Measurements from ENCODE around the gene CPOX.

Gene CPOX

DNA sequence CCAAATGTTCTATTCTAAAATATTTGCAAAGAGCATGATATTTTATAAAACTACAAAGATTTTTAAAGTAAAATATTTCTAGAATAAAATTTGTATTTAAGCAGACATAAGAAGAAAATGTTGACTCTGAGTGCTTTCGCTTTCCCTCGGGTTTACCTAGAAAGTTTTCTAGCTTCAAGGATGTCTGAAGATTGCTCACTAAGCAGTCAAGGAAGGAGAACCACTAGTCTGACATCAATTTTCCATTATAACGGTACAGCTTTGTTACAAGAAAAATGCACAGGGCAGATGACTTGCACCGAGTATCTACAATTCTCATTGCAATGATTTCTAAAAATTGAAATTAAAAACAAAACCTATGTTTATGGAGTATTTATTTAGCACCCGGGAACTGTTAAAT is 47.5 kb downstream of the CPOX start:
- no peak for DNase-seq (ENCODE audit: insufficient read length, low spot score)
- FAIRE-seq: peak; percentile 96

DNA sequence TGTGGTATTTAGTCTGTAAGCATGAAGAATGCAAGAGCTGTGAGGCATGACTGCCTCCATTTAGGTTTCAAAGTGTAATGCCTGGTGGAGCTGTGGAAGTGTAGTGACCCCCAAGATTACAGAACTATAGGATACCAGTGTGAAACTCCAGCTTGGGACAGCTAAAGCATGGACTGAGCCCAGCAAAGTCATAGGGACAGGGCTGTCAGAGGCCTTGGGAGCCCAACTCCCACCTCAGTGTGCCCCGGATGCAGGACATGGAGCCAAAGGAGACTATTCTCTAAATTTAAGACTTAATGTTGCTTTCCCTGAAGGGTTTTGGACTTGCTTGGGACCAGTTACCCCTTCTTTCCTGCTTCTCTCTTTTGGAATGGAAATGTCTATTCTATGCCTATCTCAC is 50.8 kb downstream of the CPOX start:
- DNase-seq (ENCODE audit: insufficient read length, low spot score) (no peak), FAIRE-seq (no peak)

DNA sequence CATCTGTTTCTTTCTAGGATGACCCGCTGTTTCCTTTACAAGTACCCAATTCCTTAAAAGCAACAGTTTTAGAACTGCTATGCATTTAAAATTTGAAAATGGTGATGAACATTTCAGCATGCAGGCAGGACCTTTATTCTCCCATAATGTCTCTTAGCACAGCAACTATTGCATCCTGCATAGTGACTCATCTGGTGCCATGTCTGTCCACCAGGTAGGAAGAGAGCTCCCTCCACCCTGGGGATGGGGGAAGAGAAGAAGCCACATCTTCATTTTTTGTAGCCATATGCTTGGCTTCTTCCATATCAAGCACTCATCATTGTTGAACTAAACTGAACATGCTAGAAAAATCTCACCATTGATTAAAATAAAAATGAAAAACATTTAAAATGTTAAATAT is 51.7 kb downstream of the CPOX start:
- DNase-seq (ENCODE audit: insufficient read length, low spot score) (no peak), FAIRE-seq (peak; percentile 68)

DNA sequence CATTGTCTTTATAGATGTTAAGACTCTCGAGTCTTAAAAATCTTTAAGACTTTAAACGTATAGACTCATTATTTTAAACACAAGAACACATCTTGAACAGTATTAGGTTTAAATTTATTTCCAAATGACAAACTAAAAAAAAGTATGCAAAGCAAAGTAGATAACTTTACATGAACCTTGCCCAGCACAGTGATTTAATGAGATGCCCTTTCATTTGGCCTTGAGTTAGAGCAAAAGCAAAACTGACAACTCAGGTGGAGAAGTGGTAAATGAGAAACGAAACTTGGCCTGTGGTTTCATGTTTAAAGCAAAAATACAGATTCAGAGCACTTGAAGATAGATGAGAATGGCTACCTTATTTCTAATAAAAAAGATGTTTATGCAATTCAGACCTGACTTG is 53.1 kb downstream of the CPOX start:
- FAIRE-seq: peak; percentile 99
- no peak for DNase-seq (ENCODE audit: insufficient read length, low spot score)

DNA sequence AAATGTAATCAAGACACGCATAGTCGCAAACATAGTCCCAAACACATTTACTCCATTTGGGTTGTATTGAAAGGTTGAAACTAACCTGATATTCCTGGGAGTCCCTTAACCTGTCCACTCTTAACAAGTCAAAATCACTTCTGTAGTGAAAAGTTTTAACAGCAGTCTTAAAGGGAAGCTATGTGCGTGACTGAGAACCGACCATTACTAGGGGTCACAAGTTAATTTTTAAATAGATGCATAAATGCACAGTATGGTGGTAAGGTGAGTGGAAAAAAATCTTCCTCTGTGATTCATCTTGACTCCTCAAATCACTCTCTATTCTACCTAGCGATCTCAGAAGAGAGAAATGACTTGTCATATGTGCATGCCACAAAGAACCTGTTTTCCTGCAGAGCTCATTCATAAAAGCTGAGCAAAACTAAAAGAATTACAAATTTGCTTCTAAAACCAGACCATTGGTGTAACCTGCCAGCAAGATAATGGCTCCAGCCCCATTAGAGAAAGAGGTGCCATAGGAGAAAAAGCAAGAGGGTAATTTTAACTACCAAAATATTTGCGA is 56.9 kb downstream of the CPOX start:
- DNase-seq (ENCODE audit: insufficient read length, low spot score): no peak
- peak; percentile 96 for FAIRE-seq

DNA sequence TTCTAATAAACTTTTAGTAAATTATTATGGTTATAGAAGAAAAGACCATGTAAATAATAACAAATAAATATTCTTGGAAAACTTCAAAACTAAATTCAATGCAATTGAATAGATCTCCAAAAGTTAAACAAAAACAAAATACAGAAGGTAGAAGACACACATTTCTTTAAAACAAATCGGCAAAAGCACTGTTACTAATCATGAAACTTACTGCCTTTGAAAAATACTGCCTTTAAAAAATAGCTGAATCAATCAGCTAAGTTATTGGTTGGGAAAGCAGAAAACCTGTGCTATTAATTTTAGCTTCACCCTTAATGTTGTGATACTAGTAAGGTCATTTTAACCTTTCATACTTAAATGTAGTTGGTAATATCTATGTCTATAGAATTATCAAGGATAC is 58.7 kb downstream of the CPOX start:
- FAIRE-seq (peak; percentile 68), DNase-seq (ENCODE audit: insufficient read length, low spot score) (no peak)

DNA sequence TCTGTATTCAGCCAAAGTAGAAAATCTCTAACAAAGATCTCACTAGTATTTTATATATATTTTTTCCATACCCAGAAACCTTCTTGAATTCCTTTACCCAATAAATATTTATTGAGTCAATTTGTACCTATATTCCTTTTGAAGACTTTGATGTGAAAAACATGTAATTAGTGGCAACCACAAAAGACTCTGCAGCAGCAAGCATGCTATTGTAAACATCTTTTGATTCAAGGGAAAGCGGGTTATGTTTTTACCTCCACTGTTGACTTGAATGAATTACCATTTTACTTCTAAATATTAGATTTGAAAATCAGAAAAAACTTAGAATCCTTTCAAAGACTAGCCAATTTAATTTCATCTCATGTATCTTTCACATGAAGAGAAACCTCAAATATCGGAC is 59.2 kb downstream of the CPOX start:
- no peak for DNase-seq (ENCODE audit: insufficient read length, low spot score)
- FAIRE-seq: peak; percentile 35

DNA sequence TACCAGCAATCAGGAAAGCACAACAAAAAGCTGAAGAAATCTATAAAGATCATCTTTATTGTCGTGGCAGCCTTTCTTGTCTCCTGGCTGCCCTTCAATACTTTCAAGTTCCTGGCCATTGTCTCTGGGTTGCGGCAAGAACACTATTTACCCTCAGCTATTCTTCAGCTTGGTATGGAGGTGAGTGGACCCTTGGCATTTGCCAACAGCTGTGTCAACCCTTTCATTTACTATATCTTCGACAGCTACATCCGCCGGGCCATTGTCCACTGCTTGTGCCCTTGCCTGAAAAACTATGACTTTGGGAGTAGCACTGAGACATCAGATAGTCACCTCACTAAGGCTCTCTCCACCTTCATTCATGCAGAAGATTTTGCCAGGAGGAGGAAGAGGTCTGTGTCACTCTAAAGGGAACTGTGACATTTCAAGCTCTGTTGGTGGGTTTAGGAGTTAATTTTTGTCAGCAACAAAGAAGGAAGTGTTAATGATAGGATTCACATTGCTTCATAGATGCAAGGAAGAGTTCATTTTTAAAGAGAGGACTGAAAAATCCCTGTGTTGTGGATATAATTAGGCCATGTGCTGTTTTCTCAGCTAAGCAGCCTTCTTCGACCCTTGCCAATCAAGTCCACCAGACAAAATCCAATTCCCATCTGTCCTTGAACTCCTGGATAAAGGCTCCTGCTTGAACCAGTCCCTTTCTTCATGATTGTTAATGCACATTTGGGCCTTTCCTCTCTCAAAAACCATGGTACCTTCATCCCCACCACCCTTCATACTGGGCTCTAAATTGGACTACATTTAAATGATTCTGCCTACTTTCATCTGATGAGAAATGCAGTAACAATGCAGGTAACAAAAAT is 60.5 kb downstream of the CPOX start:
- FAIRE-seq: no peak
- no peak for DNase-seq (ENCODE audit: insufficient read length, low spot score)

DNA sequence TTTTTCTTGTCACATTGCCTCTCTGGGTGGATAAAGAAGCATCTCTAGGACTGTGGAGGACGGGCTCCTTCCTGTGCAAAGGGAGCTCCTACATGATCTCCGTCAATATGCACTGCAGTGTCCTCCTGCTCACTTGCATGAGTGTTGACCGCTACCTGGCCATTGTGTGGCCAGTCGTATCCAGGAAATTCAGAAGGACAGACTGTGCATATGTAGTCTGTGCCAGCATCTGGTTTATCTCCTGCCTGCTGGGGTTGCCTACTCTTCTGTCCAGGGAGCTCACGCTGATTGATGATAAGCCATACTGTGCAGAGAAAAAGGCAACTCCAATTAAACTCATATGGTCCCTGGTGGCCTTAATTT is 61.2 kb downstream of the CPOX start:
- no peak for FAIRE-seq
- no peak for DNase-seq (ENCODE audit: insufficient read length, low spot score)

DNA sequence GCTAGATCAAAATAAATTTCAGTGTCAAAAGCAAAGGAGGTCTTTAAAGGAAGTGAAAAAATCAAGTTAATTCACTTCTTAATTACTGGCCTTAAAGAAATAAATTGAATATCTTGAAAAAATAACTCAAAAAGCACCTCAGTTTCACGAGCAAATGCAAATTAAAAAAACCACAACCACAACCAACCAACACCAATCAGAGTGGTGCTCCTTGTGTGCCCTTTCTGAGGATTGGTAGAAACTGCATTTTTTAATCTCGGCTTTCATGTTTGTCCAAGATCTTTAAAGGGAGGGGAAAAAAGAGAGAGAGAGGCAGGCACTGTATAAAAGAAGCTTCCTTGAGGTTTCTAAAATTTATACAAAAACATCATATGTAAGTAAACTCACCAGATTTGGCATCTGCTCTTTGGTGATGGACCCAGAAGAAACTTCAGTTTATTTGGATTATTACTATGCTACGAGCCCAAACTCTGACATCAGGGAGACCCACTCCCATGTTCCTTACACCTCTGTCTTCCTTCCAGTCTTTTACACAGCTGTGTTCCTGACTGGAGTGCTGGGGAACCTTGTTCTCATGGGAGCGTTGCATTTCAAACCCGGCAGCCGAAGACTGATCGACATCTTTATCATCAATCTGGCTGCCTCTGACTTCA is 61.7 kb downstream of the CPOX start, which contains the start of gene GPR15:
Gene GPR15, plus strand, starts transcription at position 357 of the 653 bp plus-strand sequence. Its CDS starts 56 bp downstream, at position 413.
- FAIRE-seq (peak; percentile 98), DNase-seq (ENCODE audit: insufficient read length, low spot score) (no peak)

DNA sequence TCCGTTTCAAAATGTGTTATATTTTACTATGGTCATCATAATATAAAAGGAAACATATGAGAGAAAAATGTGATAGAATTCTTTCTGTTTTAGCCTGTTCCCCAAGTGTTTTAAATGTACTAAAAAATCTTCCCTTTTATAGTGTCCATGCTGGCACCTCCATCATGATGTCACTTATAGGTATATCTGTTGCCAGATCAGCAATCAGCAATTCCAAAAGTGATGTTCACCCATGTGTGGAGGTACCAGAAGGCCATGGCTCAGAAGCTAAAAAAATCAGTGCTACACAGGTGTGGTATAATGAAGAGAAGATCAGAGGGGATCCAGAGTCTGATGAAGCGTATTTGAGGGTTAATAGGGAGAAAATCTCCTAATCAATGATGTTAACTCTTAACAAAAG is 62.7 kb downstream of the CPOX start:
- DNase-seq (ENCODE audit: insufficient read length, low spot score) (no peak), FAIRE-seq (no peak)

DNA sequence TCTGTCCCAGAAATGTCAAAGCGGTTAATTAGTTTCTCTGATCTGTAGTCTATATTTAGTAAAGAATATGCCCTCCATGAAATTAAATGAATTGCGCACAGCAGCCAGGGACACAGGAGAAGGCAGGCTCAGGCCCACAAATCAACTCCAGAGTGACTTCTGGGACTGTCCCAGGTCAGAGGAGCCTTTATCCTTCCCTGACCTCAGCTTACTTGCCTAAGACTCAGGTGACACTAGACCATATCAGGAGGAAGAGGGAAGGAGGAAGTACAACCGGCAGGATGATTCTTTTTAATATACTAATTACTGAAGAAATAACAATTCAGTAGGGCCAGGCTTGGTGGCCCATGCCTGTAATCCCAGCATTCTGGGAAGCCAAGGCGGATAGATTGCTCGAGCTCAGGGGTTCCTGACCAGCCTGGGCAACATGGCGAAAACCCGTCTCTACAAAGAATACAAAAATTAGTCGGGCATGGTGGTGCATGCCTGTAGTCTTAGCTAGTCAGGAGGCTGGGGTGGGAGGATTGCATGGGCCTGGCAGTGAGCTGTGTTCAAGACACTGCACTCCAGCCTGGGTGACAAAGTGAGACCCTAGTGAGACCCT is 63.5 kb downstream of the CPOX start:
- FAIRE-seq (no peak), DNase-seq (ENCODE audit: insufficient read length, low spot score) (no peak)
